ENCODE results near the gene EBNA1BP2. TPM values are rescaled to one million over a fixed set of nuclear protein-coding genes. Genes with fewer than 3 reads are reported as not detected.

EBNA1BP2 gene
- total RNA-seq, 4 donors from 2014 or later = 15.4 to 42.4 (median 29.6) TPM

- no peaks in the 10 kb centered on the region for H3K4me1 ChIP-seq
- no peaks in the 10 kb centered on the region for H3K27me3 ChIP-seq
- H3K9me3 ChIP-seq = no peaks in the 10 kb centered on the region
- DNase-seq = no peak
- no peak for TF ChIP-seq CTCF (IDR thresholded peaks at IDR 0.05)
- no peak for TF ChIP-seq POLR2A (IDR thresholded peaks at IDR 0.05)
- no peak overlapping the region for H3K27ac ChIP-seq
- H3K36me3 ChIP-seq = no peaks in the 10 kb centered on the region
- intact Hi-C loops (cut with DNase I; ENCODE audit: low total_unique reads) = no loop called here
- H3K4me3 ChIP-seq = no peak overlapping the region
Measured at GRCh38 chr1:43188106-43188505, 16.0 kb upstream of the EBNA1BP2 start.

- DNase-seq = no peak
- TF ChIP-seq POLR2A (IDR thresholded peaks at IDR 0.05) = no peak
- no peak for TF ChIP-seq CTCF (IDR thresholded peaks at IDR 0.05)
Measured at GRCh38 chr1:43184995-43185394, 12.9 kb upstream of the EBNA1BP2 start.

GRCh38 chr1:43184388-43184787 is 12.3 kb upstream of the EBNA1BP2 start:
- Histone ChIP-seq H3K4me3 (no peak overlapping the region), H3K4me1 (no peaks in the 10 kb centered on the region), H3K27ac (no peak overlapping the region), H3K27me3 (no peaks in the 10 kb centered on the region), H3K9me3 (no peaks in the 10 kb centered on the region), H3K36me3 (no peaks in the 10 kb centered on the region)
- intact Hi-C loops (cut with DNase I; ENCODE audit: low total_unique reads) = no loop called here
- no peak for DNase-seq
- TF ChIP-seq POLR2A (IDR thresholded peaks at IDR 0.05) (no peak), CTCF (IDR thresholded peaks at IDR 0.05) (no peak)

More at GRCh38 chr1:43184995-43185394, 12.9 kb upstream of the EBNA1BP2 start:
- intact Hi-C loops (cut with DNase I; ENCODE audit: low total_unique reads) = no loop called here
- Histone ChIP-seq H3K27ac (no peak overlapping the region), H3K36me3 (no peaks in the 10 kb centered on the region), H3K4me3 (no peak overlapping the region), H3K9me3 (no peaks in the 10 kb centered on the region), H3K4me1 (no peaks in the 10 kb centered on the region), H3K27me3 (no peaks in the 10 kb centered on the region)

- DNase-seq = no peak
- Histone ChIP-seq H3K27ac (no peak overlapping the region), H3K4me1 (no peaks in the 10 kb centered on the region), H3K27me3 (no peaks in the 10 kb centered on the region), H3K9me3 (no peaks in the 10 kb centered on the region), H3K36me3 (no peaks in the 10 kb centered on the region), H3K4me3 (no peak overlapping the region)
- TF ChIP-seq POLR2A (IDR thresholded peaks at IDR 0.05) (no peak), CTCF (IDR thresholded peaks at IDR 0.05) (no peak)
- intact Hi-C loops (cut with DNase I; ENCODE audit: low total_unique reads) = no loop called here
Measured at GRCh38 chr1:43177691-43178090, 5.6 kb upstream of the EBNA1BP2 start.

GRCh38 chr1:43174873-43175272 is 2.8 kb upstream of the EBNA1BP2 start:
- no peak for DNase-seq
- Histone ChIP-seq H3K4me1 (peaks cover 0 to 4% of the 10 kb centered on the region in 2 donors), H3K4me3 (no peak overlapping the region), H3K36me3 (no peaks in the 10 kb centered on the region), H3K9me3 (no peaks in the 10 kb centered on the region), H3K27ac (no peak overlapping the region), H3K27me3 (no peaks in the 10 kb centered on the region)
- TF ChIP-seq POLR2A (IDR thresholded peaks at IDR 0.05) = no peak
- no peak for TF ChIP-seq CTCF (IDR thresholded peaks at IDR 0.05)
- intact Hi-C loops (cut with DNase I; ENCODE audit: low total_unique reads) = no loop called here

Measured in uterus (tissue), 4 donors.